NCI-H524 (cell line): ENCODE results near the gene ZNF543.
"Not testable (repeated sequence)": the region's sequence is repeated elsewhere in the genome, so short reads cannot be mapped to it uniquely, and the experiment has no call there.

ENCODE experiments used
- DNase-seq, 2 experiments: peaks; one replicate each; lab custom pipeline; 2025; lab: John Stamatoyannopoulos, UW

ZNF543 gene

DNA sequence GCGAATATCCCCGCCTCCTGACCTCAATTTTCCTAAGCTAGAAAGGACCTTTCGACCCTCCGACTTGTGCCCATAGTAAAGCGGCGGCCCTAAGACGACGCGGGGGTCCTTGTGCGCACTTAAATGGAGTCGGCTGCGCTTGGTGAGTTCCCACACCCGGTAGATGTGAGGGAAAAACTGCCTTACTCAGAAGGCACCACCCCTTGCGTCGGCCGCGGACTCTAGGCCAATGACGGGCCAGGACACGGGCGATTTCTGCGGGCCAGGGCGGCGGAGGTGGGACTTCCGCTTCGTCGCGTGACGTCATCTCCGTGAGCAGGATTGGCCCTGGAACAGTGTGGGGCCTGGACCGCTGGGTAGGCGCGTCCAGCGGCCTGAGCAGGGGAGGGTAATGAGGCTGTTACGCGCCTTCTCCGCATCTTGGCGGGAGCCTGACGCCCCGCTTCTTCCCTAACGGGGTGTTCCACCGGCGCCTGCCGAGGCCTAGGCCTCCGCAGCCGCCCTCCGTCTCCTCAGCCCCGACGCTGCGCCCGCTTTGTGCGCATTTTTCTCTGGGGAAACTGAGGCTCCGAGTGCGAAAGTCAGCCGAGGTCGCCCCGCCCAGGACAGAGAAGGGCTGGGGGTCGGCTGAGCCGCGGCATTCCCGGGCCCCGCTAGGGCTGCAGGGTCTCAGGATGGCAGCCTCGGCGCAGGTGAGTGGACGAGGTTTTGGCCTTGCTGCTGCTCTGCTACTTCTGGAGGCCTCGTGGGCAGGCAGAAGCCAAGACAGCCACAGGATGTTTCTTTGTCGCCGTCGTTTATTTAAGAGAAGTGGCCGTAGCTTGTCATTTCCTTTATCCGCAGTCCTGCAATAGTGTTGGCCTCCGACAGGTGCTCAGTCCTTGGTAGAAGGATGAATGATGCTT is at the start of gene ZNF543:
Gene ZNF543, plus strand, starts transcription at position 293 of the 905 bp plus-strand sequence. Its CDS starts 382 bp downstream, at position 675.
- peak; percentile 95 to 96 for DNase-seq

DNA sequence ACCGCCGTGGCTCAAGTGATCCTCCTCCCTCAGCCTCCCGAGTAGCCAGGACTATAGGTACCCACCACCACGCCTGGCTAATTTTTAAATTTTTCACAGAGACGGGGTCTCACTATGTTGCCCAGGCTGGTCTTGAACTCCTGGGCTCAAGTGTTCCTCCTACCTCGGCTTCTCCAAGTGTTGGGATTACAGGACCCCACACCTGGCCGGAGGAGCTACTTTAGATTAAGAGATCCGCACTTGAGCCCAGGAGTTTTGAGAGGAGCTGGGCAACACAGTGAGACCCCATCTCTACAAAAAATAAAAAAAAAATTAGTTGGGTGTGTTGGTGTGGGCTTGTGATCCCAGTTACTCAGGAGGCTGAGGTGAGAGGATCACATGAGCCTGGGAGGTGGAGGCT is 49.0 kb upstream of the ZNF543 start:
- no peak for DNase-seq

DNA sequence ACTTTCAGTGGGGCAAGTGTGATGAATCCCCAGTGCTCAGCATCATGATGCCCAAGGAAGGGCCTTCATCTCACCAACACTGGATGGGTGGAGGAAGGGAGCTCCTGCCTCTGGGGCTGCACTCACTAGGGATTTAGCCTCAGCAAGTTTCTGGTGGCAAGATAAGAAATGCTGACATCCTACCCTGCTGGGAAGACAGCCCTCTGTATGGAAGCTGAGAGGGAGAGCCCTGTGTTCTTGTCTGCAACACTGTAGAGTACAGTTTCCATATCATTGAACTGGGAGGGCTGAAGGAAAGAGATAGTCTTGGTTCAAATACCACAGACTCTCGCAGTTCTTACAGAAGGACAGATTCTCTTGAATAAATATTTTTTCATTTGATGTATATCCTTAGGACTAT is 47.3 kb upstream of the ZNF543 start:
- no peak for DNase-seq

DNA sequence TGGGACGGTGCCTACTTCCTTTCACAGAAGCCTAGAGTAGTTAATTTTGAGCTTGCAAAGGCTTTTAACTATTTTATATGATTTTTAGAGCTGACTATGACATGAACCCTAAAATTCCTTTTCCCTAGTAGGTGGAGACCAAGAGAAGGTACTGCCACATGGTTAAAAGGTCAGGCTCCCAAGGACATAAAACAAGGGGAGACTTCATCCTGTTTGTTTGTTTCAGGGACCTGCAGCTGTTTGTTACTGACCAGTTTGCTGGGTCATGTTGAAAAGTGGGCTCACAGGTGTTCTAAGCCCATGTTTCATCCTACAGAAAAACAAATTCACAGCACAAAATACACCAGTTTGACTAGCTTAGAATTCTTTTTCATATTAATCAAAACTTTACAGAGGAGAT is 43.8 kb upstream of the ZNF543 start:
- no peak for DNase-seq

DNA sequence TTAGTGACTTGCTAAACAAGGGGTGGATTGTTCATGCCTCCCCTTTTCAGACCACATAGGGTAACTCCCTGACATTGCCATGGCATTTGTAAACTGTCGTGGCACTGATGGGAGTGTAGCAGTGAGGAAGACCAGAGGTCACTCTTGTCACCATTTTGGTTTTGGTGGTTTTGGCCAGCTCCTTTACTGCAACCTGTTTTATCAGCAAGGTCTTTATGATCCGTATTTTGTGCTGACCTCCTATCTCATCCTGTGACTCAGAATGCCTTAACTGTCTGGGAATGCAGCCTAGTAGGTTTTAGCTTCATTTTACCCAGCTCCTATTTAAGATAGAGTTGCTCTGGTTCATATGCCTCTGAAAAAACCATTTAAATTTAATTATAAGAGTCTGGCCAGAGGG is 41.8 kb upstream of the ZNF543 start:
- DNase-seq: not testable (repeated sequence)

DNA sequence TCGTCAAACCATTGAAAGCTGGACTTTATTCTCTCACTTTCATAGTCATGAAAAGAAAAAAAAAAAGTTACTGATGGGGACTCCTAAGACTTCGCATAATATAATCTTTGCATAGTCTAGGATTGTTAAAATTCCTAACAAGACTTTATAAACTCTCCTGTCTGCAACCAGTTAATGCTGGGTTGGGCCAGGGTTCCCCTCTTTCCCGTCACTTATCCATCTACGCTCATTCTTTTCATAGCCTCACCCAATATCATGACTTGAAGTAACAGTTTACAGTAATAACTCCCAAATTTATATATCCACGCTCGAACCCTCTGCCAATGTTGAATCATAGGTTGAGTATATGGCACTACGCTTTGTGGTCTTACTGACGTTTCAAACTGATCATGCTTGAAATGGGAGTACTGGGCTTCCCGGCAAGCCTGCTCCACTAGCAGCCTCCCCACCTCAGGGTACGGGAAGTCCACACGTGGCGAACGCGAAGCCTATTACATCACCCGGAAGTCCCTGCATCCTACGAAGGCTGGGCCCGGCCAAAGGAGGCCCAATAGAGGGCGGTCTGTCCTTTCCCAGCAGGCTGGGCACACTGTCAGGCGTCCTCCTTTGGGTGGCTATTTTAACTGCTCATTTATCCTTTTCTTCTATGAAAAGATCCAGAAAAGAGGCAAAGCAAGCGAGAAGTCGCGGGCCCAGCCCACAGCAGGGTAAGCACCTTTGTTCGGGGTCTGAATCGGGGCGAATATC is 40.7 kb upstream of the ZNF543 start:
- peak; percentile 88 to 97 for DNase-seq

DNA sequence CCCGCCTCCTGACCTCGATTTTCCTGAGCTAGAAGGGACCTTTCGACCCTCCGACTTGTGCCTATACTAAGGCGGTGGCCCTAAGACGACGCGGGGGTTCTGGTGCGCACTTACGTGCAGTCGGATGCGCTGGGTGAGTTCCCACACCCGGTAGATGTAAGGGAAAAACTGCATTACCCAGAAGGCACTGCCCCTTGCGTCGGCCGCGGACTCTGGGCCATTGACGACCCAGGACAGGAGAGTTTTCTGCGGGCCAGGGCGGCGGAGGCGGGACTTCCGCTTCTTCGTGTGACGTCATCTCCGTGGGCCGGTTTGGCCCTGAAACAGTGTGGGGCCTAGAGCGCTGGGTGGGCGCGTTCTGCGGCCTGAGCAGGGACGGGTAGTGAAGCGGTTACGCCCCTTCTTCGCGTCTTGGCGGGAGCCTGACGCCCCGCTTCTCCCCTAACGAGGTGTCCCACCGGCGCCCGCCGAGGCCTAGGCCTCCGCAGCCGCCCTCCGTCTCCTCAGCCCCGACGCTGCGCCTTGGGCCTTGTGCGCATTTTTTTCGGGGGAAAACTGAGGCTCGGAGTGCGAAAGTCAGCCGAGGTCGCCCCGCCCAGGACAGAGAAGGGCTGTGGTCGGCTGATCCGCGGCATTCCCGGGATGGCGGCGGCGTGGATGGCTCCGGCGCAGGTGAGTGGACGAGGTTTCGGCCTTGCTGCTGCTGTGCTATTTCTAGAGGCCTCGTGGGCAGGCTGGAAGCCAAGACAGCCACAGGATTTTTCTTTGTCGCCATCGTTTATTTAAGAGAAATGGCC is 39.9 kb upstream of the ZNF543 start, which contains the start of gene ZNF460:
Gene ZNF460, plus strand, starts transcription at position 321 of the 797 bp plus-strand sequence. Its CDS starts 322 bp downstream, at position 643.
- peak; percentile 97 to 99 for DNase-seq

DNA sequence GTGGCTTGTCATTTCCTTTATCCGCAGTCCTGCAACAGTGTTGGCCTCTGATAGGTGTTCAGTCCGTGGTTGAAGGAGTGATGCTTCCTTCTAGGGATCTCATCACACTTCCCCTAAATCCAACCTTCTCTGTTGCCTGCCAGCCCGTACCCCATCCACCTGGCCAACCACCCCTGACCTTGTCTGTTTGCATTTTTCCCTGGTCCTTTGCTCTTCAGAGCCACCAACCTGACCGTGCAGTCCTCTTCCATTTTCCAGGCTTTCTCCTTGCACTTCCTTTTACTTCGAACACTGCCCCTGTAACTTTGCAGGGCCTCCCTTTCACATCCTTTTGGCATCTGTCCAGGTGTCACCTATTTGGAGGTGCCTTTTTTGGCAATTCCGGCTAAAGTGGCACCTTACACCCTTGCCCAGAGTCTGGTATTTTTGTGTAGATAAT is 39.3 kb upstream of the ZNF543 start:
- no peak for DNase-seq

DNA sequence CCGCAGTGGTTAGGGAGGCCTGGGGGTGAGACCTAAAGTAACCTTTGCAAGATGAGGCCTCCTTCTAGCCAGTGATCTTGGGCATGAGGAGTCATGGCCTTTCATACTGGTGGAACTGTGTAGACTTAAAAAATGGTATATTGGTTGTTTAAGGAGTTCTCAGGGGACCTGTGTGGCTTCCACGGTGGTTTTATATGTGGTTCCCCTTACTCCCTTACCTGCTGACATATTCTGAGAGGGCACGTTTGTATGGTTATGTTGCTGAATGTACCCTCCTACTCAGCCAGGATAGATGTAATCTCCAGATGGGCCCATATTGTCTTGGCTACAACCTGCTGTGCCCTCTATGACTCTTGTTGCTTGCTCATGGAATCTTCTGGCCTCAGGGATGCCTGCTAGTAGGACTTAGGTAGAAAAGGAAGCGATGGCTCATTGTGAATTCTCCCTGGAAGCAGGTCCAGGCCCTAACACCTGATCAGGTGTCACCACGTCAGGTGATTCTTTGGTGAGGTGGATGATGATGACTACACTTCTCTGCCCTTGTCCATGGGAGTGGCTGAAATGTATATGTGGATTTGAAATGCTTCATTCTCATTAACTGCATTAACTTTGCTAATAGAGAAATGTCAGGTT is 38.1 kb upstream of the ZNF543 start:
- no peak for DNase-seq

DNA sequence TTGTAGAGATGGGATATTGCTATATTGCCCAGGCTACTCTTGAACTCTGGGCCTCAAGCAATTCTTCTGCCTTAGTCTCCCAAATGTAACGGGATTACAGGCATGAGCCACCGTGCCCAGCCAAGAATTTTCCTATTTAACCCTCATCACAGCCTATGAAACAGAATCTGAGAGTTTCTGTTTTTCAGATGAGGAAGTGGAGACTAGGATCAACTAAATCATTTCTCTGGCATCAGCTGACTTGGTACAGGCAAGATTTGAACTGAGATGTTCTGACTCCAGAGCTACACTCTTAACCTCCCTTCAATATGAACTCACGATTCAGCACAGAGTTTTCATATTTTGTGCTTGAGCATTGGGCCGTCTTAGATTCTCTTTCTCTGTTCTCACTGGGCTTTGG is 31.9 kb upstream of the ZNF543 start:
- DNase-seq: no peak

DNA sequence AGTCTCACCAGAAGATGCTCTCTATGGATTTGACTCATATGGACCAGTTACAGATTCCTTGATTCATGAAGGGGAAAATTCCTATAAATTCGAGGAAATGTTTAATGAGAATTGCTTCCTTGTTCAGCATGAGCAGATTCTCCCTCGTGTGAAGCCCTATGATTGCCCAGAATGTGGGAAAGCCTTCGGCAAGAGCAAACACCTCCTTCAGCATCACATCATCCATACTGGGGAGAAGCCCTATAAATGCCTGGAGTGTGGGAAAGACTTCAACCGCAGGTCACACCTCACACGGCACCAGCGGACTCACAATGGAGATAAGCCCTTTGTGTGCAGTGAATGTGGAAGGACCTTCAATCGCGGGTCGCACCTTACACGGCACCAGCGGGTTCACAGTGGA is 29.3 kb upstream of the ZNF543 start:
- DNase-seq: no peak

DNA sequence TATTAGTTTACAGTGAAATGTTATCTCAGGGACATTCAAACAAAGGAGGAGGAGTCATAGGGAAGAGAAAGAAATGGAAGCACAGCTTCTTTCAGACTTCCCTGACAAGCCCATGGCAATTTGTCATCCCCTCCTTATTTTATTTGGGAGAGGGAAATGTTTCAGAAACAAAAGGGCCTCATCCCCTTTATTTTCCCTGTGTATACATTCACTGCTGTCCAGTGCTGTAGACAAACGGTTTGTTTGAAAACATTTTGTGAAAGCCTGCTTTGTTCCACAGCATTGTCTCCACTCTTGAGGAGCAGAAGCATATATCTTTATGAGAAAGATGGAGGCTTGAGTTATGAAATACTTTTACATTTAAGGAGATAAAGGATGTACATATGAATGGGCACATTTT is 27.7 kb upstream of the ZNF543 start:
- no peak for DNase-seq

DNA sequence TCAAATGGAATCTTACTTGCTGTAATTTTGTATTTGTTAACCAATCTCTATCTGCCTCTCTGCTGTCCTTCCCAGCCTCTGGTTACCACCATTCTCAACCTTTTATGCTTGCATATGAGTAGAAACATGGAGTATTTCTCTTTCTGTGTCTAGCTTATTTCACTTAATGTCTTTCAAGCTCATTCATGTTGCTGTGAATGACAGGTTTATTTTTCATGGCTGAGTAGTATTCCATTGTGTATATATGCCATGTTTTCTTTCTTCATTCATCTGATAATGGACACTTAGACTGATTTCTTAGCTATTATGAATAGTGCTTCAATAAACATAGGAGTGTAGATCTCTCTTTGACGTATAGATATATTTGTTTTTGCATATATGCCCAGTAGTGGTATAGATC is 26.6 kb upstream of the ZNF543 start:
- DNase-seq: no peak

DNA sequence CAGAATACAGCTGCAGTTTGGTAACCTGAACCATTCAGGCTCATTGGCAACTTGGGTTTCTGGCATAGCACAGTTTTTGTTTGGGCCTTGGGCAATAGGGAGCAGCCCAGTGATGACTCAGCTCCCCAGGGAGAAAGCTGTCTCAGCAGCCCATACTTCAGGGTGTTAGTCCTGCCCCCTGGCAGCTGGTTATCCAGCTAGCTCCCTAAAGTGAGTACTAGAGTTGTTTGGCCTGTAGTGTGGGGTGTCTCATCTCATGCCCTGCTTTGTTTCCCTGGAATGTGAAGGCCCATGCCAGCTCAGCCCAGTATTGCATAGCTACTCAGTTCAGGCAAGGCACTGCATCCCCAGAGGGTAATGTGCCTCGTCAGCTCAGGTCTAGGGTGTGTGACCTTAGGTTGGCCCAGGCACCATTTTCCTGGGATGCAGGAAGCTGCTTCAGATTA is 18.2 kb upstream of the ZNF543 start:
- DNase-seq: peak in 1 of 2 experiments; percentile 54

DNA sequence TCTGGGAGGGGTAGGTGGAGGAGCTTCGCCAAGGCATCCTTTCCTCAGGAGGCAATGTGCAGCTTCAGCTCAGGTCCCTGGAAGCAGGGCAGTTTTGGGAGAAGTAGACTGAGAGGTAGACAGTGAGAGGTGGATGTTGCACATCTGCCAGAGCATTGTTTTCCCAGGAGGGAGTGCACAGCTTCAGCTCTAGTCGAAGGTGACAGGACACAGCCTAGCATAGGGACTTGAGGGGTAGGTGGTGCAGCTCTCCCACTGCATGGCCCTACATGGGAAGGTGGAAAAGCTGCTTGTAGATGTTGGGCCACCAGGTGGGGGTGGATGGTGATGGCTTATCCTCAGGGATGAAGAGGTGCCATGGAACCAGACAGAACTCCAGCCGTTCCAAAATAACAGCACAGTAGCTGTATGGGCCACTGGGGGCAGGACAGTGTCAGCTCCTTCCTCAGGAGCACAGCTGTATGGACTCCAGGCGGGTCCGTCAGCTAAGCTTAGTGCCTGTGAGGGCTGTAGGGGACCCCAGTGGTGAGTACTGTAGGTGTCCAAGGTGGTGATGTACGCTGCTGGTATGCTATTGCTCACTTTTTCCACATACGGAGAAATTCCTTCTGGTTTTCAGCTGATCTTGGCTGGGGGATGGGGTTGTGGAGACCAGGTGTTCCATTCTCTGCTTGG is 17.4 kb upstream of the ZNF543 start:
- DNase-seq: no peak

DNA sequence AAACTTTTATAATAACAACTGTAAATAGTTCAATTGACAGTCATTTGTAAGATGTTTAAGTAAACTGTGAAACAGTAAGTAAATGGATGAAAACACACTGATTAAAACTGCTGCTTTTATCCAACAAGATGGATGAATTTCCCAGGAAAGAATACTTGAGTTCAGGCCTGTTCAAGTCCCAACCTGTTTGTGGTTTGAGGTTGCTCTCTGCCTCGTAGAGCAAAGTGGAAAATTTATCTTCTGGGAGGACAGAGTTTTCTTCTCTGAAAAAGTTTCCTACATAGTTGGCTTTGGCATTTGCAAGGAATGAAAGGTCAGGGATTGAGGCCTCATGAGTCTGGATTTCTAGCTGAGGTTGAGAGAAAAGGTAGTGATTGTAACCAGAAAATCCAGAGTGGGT is 15.2 kb upstream of the ZNF543 start:
- DNase-seq: no peak

DNA sequence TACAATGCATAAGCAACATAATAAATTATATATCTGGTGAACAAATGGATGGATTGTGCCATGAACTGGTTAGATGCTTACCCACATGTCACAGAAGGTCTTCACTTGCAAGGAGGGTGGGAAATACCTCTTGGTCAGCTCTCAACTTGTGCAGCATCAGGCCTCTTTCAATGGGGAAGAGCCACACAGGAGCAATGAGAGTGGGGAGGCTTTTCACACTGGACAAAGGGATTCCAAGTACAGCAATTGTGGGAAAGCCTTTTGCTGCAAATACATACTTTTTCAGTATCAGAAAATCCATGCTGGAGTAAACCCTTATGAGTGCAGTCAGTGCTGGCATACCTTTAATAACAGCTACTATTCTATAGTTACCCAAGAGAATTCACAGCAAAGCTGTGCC is 11.8 kb upstream of the ZNF543 start:
- no peak for DNase-seq

DNA sequence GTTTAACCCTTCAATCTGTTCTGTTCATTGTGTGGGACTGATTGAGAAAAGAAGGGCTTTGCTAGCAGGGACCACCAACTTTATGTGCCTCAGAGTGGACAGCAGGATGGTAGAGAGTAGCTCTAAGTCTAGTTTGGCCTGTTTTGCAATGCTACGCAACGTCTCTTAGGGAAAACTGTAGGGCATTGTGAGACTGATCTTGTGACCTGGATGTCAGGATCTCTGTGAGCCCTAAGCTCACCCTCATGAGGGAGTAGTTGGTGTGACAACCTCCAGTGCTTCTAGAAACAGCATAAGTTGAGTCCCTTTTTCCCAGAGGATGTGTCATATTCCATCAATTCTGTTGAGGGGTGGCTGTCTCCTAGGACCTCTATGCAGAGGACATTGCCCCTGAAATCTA is 9.5 kb upstream of the ZNF543 start:
- no peak for DNase-seq

DNA sequence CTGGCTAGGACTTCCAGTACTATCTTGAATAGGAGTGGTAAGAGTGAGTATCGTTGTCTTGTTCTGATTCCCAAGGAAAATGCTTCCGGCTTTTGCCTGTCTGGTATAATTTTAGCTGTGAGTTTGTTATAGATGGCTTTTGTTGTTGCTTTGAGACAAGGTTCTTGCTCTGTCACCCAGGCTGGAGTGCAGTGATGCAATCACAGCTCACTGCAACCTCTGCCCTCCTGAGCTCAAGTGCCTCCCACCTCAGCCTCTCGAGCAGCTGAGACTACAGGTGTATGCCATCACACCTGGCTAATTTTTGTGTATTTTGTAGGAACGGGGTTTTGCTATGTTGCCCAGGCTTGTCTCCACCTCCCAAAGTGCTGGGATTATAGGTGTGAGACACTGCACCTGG is 6.1 kb upstream of the ZNF543 start:
- DNase-seq: no peak

DNA sequence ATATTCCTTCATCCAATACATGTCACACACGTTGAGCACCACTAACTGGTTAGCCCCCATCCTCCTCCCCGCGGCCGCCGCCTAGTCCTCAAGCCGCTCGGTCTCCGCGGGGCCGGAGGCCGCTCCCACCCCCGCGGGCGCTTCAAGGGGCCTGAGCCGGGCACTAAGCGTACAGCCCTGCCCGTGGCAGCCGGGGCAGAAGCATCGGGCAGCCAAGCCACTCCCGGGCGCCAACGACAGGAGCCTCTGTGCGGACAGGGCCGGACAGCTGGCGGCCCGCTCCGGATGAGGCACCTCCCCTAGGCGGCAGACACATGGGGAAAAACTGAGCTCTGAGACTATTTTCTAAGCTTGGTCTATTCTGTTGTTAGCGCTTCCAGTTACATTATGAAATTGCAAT is 2.8 kb upstream of the ZNF543 start:
- DNase-seq: no peak

DNA sequence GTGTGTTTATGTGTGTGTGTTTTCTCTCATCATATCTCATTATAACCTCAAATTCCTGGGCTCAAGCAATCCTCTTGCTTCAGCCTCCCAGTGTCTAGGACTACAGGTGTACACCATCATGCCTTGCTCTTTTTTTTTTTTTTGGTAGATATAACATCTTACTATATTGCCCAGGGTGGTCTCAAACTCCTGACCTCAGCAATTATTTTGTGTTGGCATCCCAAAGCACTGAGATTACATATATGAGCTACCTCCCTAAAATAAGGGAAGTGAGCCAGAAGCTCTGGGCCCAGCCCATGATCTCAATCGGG is 448 bp upstream of the ZNF543 start:
- DNase-seq: no peak
